HUDEP-2 (cell line): ENCODE results near the gene UPB1.
"Not testable (repeated sequence)": the region's sequence is repeated elsewhere in the genome, so short reads cannot be mapped to it uniquely, and the experiment has no call there.

ENCODE experiments used
- DNase-seq, 76 experiments: peaks; one replicate each; lab custom pipeline; 2025; ENCODE audit not compliant: unreplicated experiment in 76 of 76; lab: John Stamatoyannopoulos, UW

UPB1 gene

GRCh38 chr22:24525416-24526037 is 30.4 kb downstream of the UPB1 start:
- peak in 71 of 76 experiments; percentile 18 to 90 (median 71) for DNase-seq

GRCh38 chr22:24526191-24526590 is 31.1 kb downstream of the UPB1 start:
- no peak for DNase-seq

- no peak for DNase-seq
These were observed 34.8 kb downstream of the UPB1 start for GRCh38 chr22:24529898-24530297.

GRCh38 chr22:24530968-24531367 is 35.8 kb downstream of the UPB1 start:
- DNase-seq, result not testable (repeated sequence)

GRCh38 chr22:24532075-24532474 is 36.9 kb downstream of the UPB1 start:
- DNase-seq, result no peak

DNA sequence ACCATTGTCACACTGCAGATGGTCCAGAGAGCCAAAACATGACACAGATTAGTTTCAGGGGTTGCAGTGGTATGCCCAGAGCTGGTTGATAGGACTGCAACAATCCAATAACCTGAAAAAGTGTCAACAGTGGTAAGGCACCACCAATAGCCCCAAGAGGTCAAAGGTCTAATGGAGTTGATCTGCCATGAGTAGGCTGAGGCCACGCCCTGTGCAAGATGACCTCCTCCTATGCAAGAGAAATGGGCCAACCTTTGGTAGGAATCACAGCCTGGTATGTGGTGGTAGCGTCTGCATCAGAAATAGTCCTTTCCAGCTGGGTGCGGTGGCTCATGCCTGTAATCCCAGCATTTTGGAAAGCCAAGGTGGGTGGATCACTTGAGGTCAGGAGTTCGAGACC is 40.2 kb downstream of the UPB1 start:
- DNase-seq, result no peak

- peak in 1 of 76 experiments; percentile 15 for DNase-seq
These were observed 41.0 kb downstream of the UPB1 start for GRCh38 chr22:24536089-24536488.

DNA sequence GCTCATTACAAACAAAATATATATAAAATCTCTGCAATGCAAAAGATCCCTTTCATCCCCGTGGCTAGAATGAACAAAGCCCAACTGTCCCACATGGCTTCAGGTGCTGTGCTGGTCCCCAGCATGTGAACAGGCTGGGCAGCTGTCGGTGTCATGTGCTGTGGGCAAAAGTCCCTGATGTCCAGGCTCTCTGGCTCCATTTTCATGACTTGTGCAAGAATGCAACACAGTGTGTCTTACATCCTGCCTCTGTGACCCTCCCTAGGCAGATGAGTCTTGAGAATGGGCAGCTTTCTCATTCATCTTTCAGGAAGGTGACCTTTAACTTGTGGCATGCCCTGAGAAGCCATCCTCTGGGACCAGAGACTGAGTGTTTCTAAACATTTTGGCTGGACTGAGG is 45.3 kb downstream of the UPB1 start:
- DNase-seq, result no peak

DNA sequence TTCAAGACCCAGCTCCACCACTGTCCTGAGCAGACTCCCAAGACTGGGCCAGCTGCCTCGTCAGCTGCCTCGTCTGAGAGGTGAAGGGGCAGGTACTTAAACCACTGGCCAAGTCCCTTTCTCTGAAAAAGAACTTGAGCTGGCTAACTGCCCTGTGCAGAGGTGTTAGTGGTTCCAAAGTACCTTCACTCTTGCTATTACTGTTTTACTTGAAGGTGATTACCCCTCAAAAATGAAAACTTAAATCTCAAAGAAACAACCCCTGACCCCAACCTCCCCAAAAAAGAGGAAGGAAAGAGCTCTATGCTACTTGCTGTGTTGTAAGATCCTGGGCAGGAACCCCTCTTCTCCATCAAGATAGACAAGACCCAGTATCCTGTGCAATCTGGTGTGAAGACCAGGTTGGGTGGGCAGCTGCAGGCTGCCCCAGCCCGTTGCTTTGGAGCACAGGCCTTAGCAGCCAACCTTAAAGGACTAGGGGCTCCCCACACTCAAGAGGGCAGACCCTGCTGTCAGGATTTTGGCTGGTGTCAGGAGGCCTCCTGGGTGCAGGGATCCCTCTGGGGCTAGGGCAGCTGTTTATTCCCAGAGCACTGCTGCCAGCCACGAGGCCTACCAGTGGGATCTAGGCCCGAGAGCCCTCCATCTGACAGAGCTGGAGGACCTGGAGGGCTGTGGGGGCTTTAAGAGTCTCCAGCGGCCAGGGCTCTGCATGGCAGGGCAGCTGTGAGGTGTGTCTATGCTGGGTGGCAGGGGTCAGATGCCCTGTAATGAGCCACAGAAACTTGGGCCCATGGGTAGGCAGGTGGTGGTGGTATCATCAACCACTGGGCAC is 46.8 kb downstream of the UPB1 start:
- DNase-seq, result no peak

DNA sequence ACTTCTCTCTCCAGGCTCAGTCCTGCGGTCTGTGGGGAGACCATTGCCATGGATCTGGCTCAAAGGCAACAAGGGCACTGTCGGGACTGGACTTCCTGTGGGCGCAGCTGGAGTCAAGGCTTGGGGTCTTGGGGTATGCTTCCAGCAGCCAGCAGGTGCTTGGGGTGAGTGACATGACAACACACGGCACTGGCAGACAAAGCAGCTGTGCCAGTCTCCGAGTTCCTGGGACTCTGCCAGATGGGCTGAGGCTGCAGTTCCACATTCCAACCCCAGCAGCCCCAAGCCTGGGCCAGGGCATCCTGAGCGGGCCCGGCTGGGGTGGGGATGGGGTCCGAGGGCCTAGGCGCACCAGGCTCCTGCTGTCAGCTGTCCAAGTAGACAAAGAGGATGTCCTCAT is 47.5 kb downstream of the UPB1 start:
- DNase-seq, result no peak

DNA sequence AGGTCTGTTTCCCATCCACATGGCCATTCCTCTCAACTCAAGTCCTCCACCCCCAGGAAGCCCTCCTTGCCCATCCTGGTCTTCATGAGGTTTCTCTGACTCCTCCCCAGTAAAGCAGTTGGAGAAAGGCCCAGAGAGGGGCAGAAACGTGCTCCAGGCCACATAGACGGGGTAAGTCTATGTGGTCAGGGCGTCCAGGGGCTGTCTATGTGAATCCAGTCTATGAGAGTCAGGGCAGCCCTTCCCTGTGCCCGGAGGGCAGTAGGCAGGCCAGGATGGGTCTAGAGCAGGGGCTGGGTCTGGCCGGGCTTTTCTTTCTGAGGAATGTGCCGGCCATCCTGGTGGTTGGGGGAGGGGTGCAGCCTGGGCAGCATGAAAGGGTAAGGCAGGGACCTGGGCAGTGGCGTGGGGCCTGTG is 48.1 kb downstream of the UPB1 start:
- DNase-seq, result no peak

GRCh38 chr22:24543679-24544243 is 48.6 kb downstream of the UPB1 start:
- DNase-seq, result no peak

DNA sequence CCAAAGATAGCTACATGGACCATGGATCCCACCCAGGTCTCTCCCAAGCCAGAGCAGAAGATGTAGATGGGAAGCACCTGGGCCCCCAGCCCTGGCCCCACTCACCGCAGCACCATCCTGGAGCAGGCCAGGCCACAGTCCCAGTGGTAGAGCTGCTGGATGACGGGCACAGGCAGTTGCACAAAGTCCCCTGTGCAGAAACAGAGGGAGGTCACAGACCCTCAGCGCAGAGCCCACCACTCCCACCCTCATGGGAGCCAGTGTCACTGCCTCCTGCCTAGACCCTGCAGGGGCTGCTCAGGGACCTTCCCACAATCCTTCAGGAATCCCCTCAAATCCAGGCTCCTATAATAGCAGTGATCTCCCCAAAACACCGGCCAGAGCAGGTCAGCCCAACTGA is 53.7 kb downstream of the UPB1 start:
- DNase-seq, result no peak

DNA sequence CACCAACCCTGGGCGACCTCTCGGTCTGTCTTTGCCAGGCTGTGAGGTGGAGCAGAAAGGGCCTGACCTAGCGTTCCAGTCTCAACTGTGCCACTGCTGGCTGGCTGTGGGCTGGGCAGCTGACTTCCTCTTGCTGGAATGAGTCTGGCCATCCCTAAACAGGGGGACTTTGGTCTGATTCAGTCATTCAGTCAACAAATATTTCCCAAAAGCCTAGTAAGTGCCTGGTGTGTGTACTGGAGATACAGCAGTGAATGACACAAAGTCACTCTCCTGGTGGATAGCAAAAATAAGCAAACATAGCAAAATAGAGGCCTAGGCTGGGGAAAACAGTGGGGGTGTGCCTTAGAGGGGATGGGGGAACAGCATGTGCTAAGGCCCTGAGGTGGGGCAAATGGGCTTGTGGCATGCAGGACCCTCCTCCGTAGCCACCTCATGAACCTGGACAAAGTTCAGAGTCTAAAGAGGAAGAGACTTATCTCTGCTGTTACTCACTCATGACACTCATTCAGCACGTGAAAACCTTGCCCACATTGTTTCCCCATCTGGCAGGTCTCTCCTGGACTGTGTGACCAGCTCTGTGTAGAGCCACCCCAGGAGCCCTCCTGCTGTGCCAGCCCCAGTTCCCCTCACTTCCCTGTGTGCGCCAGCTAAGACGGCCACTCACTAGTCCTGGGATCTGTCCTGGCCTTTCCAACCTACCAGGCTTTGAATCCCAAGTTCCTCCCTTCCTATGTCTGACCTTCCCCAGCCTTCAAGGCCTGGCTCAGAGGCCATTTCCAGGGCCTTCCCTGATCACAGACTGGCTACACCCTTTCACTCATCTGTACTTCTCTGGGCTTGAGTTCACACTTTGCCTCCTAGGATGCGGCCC is 55.1 kb downstream of the UPB1 start:
- DNase-seq, result peak in 33 of 76 experiments; percentile 5 to 67 (median 23)

DNA sequence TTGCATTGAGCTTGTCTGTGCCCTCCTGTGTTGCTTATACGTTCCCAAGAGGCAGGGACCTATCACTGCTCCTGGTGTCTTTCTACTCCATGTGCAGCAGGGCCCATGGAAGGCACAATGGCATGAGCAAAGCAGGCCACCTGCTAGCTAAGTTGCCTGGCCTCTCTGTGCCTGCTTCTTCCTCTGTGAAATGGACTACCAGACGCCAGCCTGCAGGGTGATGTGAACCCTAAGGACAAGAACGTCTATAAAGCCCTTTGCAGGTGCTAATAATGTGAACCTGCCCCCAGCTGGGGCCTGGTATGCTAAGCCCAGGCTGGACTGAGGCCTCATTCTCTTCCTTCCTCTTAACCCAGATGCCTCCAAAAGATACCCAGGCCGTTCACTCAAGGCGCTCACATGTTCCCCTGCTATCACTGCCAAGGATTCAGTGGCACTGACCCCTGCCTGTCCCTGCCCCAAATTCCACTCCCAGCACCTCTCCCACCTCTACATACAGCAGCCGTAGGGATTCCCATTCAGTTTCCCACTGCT is 55.8 kb downstream of the UPB1 start:
- peak in 40 of 76 experiments; percentile 3 to 50 (median 23) for DNase-seq

DNA sequence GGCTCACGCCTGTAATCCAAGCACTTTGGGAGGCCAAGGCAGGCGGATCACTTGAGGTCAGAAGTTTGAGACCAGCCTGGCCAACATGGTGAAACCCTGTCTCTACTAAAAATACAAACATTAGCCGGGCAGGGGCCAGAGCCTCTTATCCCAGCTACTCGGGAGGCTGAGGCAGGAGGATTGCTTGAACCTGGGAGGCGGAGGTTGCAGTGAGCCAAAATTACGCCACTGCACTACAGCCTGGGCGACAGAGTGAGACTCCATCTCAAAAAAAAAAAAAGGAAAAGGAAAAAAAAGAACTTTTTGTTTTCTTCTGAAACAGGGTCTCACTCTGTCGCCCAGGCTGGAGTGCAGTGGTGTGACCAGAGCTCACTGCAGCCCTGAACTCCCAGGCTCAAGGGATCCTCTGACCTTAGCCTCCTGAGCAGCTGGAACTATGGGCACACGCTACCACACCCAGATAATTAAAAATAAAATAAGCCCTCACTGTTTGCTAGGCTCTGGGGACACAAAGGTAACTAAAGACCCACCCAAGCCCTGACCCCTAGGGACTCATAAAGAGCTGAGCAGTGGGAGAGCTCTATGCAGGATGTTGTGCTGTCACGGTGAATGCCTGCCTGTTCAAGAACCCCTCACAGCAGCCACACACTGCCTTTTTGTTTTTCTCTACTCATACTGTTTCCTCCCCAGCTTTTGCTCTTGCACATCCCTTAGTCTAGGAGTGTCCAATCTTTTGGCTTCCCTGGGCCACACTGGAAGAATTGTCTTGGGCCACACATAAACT is 57.6 kb downstream of the UPB1 start:
- DNase-seq, result not testable (repeated sequence)

- DNase-seq, result peak in 75 of 76 experiments; percentile 69 to 96 (median 89)
These were observed 58.6 kb downstream of the UPB1 start for GRCh38 chr22:24553597-24554312.

DNA sequence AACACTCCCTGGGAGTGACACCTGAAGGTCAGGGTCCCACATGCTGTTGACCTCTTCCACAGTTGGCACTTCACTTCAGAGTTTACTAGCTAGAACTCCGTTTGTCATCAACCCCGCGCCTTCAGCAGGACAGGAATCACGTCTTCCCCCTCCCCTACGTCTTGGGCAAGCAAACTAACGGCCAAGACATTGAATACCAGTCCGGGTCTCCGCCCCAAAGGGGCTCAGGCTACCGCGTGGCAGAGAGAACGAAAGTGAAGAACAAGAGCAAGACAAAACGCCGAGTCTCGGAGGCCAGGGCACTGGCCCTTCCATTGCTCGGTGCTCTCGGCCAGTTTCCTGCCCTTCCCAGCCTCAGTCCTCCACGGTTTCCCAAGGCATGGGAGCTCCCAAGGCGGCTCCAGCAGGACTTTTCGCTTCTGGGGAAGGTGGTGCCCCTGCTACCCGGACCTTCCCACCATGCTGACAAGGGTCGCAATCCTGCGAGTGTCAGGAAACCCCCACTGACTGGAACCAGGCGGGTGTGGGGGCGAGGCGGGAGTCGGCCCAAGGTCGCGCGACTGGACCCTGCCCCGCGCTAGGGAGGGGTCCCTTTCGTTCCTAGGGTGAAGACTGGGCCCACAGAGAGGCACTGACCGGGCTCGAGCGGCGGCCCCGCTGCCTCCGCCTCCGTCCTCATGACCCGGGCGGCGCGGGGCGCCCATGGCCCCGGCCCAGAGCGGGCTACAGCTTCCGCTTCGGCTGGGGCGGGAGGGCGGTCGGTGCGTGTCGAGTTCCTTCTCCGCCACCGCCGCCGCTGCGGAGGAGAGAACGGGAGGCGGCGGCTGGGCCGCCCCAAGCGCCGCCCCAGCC is 59.4 kb downstream of the UPB1 start, which contains the start of gene GUCD1:
Gene GUCD1, minus strand, starts transcription at position 826 of the 852 bp plus-strand sequence. Its CDS starts 147 bp downstream, at position 679.
- DNase-seq, result peak in 20 of 76 experiments; percentile 10 to 68 (median 41)
